OCI-LY7 (cell line): ENCODE measurements around the gene ARHGEF10L.

Source experiments
- CTCF ChIP-seq: fragments of 200-600 bp; sonication (generic); conservative IDR thresholded peaks from 2 replicates; pipeline ENCODE4 v1.5.1; 2014; ENCODE audit warnings: mild to moderate bottlenecking, antibody characterized with exemption, low read length, moderate library complexity, mixed read lengths
- EZH2phosphoT487 ChIP-seq: fragments of 200-600 bp; sonication (generic); IDR thresholded peaks from 2 replicates; pipeline ENCODE4 v1.6.1; 2018; ENCODE audit warnings: low read depth, borderline replicate concordance, mild to moderate bottlenecking, mixed run types, antibody characterized with exemption, low read length, moderate library complexity, mixed read lengths

- TF ChIP-seq CTCF, result 0 out of 2 replicates have a peak, but pooled peaks have one; percentile 13
- TF ChIP-seq EZH2phosphoT487, result no peak
These were observed 35.0 kb downstream of the ARHGEF10L start for GRCh38 chr1:17574516-17574915.
